ENCODE data around the gene OLFM3. TPM values are rescaled to one million over a fixed set of nuclear protein-coding genes. Genes with fewer than 3 reads are reported as not detected.

The OLFM3 gene
- total and polyA plus RNA-seq, 2 donors (not counting 3 experiments of a cell fraction or from before 2014, with no cell fraction given): not detected

GRCh38 chr1:101995984-101996745, 561 bp downstream of the OLFM3 start:
- H3K27me3 ChIP-seq (ENCODE audit: control insufficient read depth in 2 of 2, insufficient read depth in 2 of 2, low read length in 2 of 2): peaks cover 2 to 8% of the 10 kb centered on the region in 2 experiments
- H3K79me2 ChIP-seq (ENCODE audit: control insufficient read depth, insufficient read depth, low read length): no peaks in the 10 kb centered on the region
- H2AFZ ChIP-seq (ENCODE audit: low read depth, low read length): no peak overlapping the region
- no peak for DNase-seq (ENCODE audit: low read depth, low spot score)
- CTCF ChIA-PET: interaction anchor here (2.9 to 3.0 kb wide), 2 partner anchors 974 to 1465 kb away, joined by 10 to 12 read pairs; no protein-coding TSS in a partner anchor
- no peak overlapping the region for H3K27ac ChIP-seq (ENCODE audit: insufficient read depth, low read depth, low read length)
- intact Hi-C loops (cut with micrococcal nuclease): no loop called here
- no peak overlapping the region for H3K4me2 ChIP-seq (ENCODE audit: insufficient read depth, low read length)
- no peak for TF ChIP-seq JUN (IDR thresholded peaks at IDR 0.05; ENCODE audit: borderline replicate concordance, insufficient read depth, insufficient read length, low read depth)
- no peak for TF ChIP-seq MYC (IDR thresholded peaks at IDR 0.05; ENCODE audit: low read depth, low read length)
- no peak for TF ChIP-seq EZH2 (IDR thresholded peaks at IDR 0.05; ENCODE audit: borderline replicate concordance, low read depth, low read length, severe bottlenecking)
- no peak for TF ChIP-seq FOS (IDR thresholded peaks at IDR 0.05; ENCODE audit: borderline replicate concordance, insufficient read depth, low read length)
- no peak for TF ChIP-seq GATA2 (IDR thresholded peaks at IDR 0.05; ENCODE audit: insufficient read depth, insufficient read length, low read depth, low read length)
- TF ChIP-seq, protein P1, sequence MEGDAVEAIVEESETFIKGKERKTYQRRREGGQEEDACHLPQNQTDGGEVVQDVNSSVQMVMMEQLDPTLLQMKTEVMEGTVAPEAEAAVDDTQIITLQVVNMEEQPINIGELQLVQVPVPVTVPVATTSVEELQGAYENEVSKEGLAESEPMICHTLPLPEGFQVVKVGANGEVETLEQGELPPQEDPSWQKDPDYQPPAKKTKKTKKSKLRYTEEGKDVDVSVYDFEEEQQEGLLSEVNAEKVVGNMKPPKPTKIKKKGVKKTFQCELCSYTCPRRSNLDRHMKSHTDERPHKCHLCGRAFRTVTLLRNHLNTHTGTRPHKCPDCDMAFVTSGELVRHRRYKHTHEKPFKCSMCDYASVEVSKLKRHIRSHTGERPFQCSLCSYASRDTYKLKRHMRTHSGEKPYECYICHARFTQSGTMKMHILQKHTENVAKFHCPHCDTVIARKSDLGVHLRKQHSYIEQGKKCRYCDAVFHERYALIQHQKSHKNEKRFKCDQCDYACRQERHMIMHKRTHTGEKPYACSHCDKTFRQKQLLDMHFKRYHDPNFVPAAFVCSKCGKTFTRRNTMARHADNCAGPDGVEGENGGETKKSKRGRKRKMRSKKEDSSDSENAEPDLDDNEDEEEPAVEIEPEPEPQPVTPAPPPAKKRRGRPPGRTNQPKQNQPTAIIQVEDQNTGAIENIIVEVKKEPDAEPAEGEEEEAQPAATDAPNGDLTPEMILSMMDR (IDR thresholded peaks at IDR 0.05; ENCODE audit: extremely low read depth in 1 of 2, insufficient read depth in 1 of 2, low read depth in 1 of 2, low read length in 2 of 2): no peak
- no peak for TF ChIP-seq POLR2A (IDR thresholded peaks at IDR 0.05; ENCODE audit: low read depth, low read length)
- TF ChIP-seq POLR2AphosphoS5 (IDR thresholded peaks at IDR 0.05; ENCODE audit: insufficient read depth, low read depth, low read length): no peak
- TF ChIP-seq, protein P2, sequence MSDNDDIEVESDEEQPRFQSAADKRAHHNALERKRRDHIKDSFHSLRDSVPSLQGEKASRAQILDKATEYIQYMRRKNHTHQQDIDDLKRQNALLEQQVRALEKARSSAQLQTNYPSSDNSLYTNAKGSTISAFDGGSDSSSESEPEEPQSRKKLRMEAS (IDR thresholded peaks at IDR 0.05; ENCODE audit: insufficient read depth, insufficient read length): no peak
- dilution Hi-C loops (cut with MboI; ENCODE audit: extremely low pct_ligation_motif_present, low sequenced_read_pairs): no loop called here
- BruUV-seq (replicated peaks): no TSS peak
- no peak overlapping the region for H3K4me3 ChIP-seq (replicated peaks in 1 of 3; ENCODE audit: insufficient read depth in 1 of 3, low read depth in 1 of 3, low read length in 3 of 3)
- H3K36me3 ChIP-seq (ENCODE audit: control insufficient read depth in 2 of 2, extremely low read depth in 1 of 2, insufficient read depth in 2 of 2, low read length in 2 of 2): no peaks in the 10 kb centered on the region
- POLR2A ChIA-PET: no interaction called here
- no peaks in the 10 kb centered on the region for H4K20me1 ChIP-seq (replicated peaks; ENCODE audit: control insufficient read depth, extremely low read depth, insufficient read depth, low read length)
- no peak overlapping the region for H3K9ac ChIP-seq (replicated peaks; ENCODE audit: extremely low read depth, insufficient read depth, low read length)
- H3K4me1 ChIP-seq (ENCODE audit: control insufficient read depth, extremely low read depth, insufficient read depth, low read length): no peaks in the 10 kb centered on the region
- no peak for FAIRE-seq
- no peaks in the 10 kb centered on the region for H3K9me1 ChIP-seq (replicated peaks; ENCODE audit: control insufficient read depth, extremely low read depth, insufficient read depth, low read length)
- no peaks in the 10 kb centered on the region for H3K9me3 ChIP-seq (replicated peaks; ENCODE audit: control insufficient read depth, insufficient read depth, low read length)

All from endothelial cell of umbilical vein (primary cell).